Panc1 (cell line): Measurements from ENCODE around the gene TGM1. TPM values are rescaled to one million over a fixed set of nuclear protein-coding genes. Genes with fewer than 3 reads are reported as not detected.
A peak's percentile ranks its signal among the peaks of the same experiment; 100 is the strongest.

Experiments used
- ATAC-seq: fragments of 200-7000 bp; cut with Tn5 transposase; 2 replicates; pipeline ENCODE4 v1.9.1; 2020; ENCODE audit warnings: mild to moderate bottlenecking, moderate library complexity
- Bru-seq: library from RNA; stranded (reverse); fragments of 400-500 nt; gene quantifications from one replicate; lab custom pipeline; 2021; lab: Mats Ljungman, UMichigan
- BruChase-seq, 2 experiments: library from RNA; stranded (reverse); fragments of 400-500 nt; gene quantifications; one replicate each; lab custom pipeline; 2021; lab: Mats Ljungman, UMichigan
- BruUV-seq: library from RNA; stranded (reverse); fragments of 400-500 nt; replicated peaks from 2 replicates; lab custom pipeline; 2021; lab: Mats Ljungman, UMichigan
- CTCF ChIA-PET: fragments of 300-600 bp; sonication (Branson Sonifier 250); formaldehyde crosslinking; loops from one replicate; lab custom pipeline; 2022; ENCODE audit warnings: antibody characterized with exemption; lab: Charles Lee
- POLR2A ChIA-PET: fragments of 300-600 bp; sonication (Branson Sonifier 250); formaldehyde crosslinking; loops from one replicate; lab custom pipeline; 2022; ENCODE audit warnings: antibody characterized with exemption; lab: Charles Lee
- DNase-seq: peaks from one replicate; pipeline ENCODE4 v3.0.0-alpha.2; 2010; ENCODE audit warnings: low read depth, low spot score
- H3K27ac ChIP-seq: 2 replicates; pipeline ENCODE4 v1.5.1; 2011; ENCODE audit warnings: mild to moderate bottlenecking, low read length, inconsistent platforms
- H3K27me3 ChIP-seq: fragments of 200-500 bp; sonication (Bioruptor generic); 2 replicates; pipeline ENCODE4 v1.6.0; 2014; ENCODE audit warnings: low read length, inconsistent platforms; ENCODE audit not compliant: control insufficient read depth, insufficient read depth
- H3K36me3 ChIP-seq: fragments of 200-500 bp; sonication (Bioruptor generic); 2 replicates; pipeline ENCODE4 v1.5.1; 2014; ENCODE audit warnings: inconsistent platforms, mild to moderate bottlenecking, low read length, moderate library complexity; ENCODE audit not compliant: control insufficient read depth, insufficient read depth
- H3K4me1 ChIP-seq: 2 replicates; pipeline ENCODE4 v1.5.1; 2011; ENCODE audit warnings: inconsistent platforms, mild to moderate bottlenecking, low read length, moderate library complexity; ENCODE audit not compliant: control insufficient read depth, insufficient read depth
- H3K4me3 ChIP-seq, 2 experiments: 2 replicates each; pipeline ENCODE4 v1.5.1; 2011 to 2012; ENCODE audit warnings: low read depth in 2 of 2, low read length in 2 of 2, mild to moderate bottlenecking in 2 of 2, inconsistent platforms in 1 of 2, moderate library complexity in 1 of 2
- H3K9me3 ChIP-seq: fragments of 200-500 bp; sonication (Bioruptor generic); 2 replicates; pipeline ENCODE4 v1.5.1; 2014; ENCODE audit warnings: low read depth, mild to moderate bottlenecking, inconsistent platforms, low read length, moderate library complexity; ENCODE audit not compliant: control insufficient read depth, insufficient read depth
- POLR2AphosphoS5 ChIP-seq: IDR thresholded peaks from 2 replicates; pipeline ENCODE4 v1.6.1; 2012; ENCODE audit warnings: mild to moderate bottlenecking, low read depth, low read length, moderate library complexity
- SIN3A ChIP-seq: IDR thresholded peaks from 2 replicates; pipeline ENCODE4 v1.6.1; 2012; ENCODE audit warnings: low read depth, mild to moderate bottlenecking, low read length, moderate library complexity, borderline replicate concordance; ENCODE audit not compliant: insufficient read depth
- TCF7L2 ChIP-seq: IDR thresholded peaks from 2 replicates; pipeline ENCODE4 v1.6.1; 2011; ENCODE audit warnings: mild to moderate bottlenecking, low read depth, low read length, inconsistent platforms
- in situ Hi-C: cut with HindIII; loops from 2 replicates; pipeline ENCODE4 v1.10.0; 2016; ENCODE audit warnings: low sequenced_read_pairs, low pct_unique_long_range_greater_than_20kb
- intact Hi-C: fragments of 100-400 bp; cut with micrococcal nuclease; formaldehyde crosslinking; loops from one replicate; pipeline ENCODE4 v1.10.0; 2022; ENCODE audit not compliant: unreplicated experiment
- long read RNA-seq: library from polyadenylated mRNA; unstranded; transcript quantifications from one replicate; pipeline ENCODE4 v2.0.0, GENCODE V29; 2021; ENCODE audit not compliant: unreplicated experiment
- polyA plus RNA-seq: library from polyadenylated mRNA; unstranded; fragments of >200 nt; gene quantifications from one replicate; pipeline ENCODE4 v1.2.1, GENCODE V29; 2012; ENCODE audit warnings: missing spikeins; ENCODE audit not compliant: insufficient read length
- total RNA-seq: library from RNA; stranded (reverse); gene quantifications from one replicate; pipeline ENCODE4 v1.2.1, GENCODE V29; 2021; ENCODE audit not compliant: unreplicated experiment
- TF ChIP-seq, protein P1 (sequence below), 2 experiments: IDR thresholded peaks; 2 replicates each; pipeline ENCODE4 v1.6.1; 2011 to 2012; ENCODE audit warnings: low read depth in 2 of 2, control low read depth in 1 of 2, low read length in 1 of 2, mild to moderate bottlenecking in 1 of 2, moderate library complexity in 1 of 2; ENCODE audit not compliant: insufficient read depth in 1 of 2
- TF ChIP-seq, protein P2 (sequence below): fragments of 450-650 bp; IDR thresholded peaks from 2 replicates; pipeline ENCODE4 v1.5.1; 2017; ENCODE audit warnings: mild to moderate bottlenecking

Gene TGM1
- total RNA-seq: 2.3 TPM
- 1.5 TPM for polyA plus RNA-seq
- Bru-seq, nascent RNA: percentile 37 among the genes with signal in this experiment
- BruChase-seq, experiment 1, labeled RNA remaining after a 2-hour chase: percentile 36 among the genes with signal in this experiment
- percentile 30 among the genes with signal in this experiment for BruChase-seq, experiment 2, labeled RNA remaining after a 6-hour chase
- long read RNA-seq, partial matches to known transcripts: 2 of 3 reads
- long read RNA-seq, other reads (novel, unspliced or antisense): 0 of 3 reads

DNA sequence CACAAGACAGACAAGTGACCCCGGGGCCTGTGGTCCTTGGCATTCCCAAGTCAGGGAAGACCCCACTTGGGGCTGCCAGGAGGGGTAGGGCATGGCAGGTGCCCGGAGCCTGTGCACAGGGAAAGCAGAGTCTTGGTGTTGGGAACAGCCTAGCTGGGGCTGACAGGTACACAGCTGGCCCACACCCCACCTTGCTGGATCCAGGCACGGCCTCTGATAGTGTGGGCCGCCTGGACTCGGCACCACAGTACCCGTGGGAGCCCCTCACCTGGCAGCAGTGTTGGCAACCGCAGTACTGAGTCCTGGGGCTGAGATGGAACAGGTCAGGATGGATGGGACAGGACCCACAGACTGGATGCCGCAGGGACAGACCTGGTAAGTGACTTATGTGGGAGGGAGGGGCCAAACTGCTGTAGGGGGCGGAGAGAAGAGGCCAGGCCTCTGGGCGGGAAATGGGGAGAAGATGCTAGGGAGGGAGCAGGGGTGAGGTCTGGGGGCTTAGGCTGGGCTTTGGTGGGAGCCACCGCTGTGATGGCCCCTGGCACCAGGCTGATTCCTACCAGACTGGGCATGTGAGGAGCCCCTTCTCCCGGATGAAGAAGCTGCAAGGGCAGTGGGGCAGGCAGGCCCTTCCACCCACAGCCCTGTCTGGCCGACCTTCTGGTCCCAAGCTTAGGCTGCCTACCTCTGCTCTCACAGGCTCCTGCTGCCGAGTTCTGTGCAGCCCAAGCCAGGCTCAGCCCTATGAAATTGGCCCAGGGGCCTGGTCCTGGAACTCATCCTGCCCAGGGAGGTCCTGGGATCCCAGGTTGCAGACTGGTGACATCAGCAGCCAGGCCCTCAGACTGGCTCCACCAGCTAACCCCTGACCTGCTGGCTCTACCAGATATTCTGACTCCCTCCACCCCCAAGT, at the start of gene TGM1:
TGM1 (minus strand) TSS at position 357 of the 913 bp plus-strand sequence. CDS start 825 bp downstream, outside the sequence.
- no peaks in the 10 kb centered on the region for H3K9me3 ChIP-seq
- CTCF ChIA-PET: no interaction called here

DNA sequence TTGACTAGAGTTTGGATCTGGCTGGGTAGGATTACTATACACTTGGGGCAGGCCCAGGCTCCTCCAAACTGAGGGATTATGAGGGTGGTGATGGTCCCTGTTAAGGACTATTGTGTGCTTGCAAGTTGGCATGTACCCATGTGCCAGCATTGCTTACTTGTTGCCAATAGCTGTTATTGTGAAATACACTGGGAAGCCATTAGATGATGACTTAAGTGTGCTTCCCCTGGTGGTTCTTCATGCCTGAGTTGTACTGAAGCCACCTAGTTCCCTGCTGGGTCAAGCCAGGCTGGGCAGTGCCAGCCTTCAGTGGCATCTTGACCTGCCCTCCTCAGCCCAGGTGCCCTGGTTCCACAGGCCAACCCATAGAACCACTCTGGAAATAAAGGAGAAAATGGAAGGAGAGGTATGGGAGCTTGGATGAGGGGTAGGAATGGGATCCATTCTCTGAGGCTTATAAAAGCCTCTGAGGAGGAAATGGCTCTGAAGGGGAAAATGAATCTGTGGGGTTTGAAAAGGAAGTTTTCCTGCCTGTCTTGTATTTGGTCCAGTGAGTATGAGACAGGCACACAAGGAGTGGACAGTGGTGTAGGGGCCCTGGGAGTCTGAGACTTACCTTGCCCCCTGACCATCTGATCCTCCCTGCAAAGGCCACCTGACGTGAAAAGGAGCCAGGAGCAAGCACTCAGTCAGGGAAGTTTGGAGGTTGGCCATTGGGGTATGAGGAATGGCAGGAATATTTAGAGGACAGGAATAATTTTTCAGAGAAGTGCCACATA, 49.0 kb upstream of the TGM1 start:
- Histone ChIP-seq H3K4me1 (no peaks in the 10 kb centered on the region), H3K27me3 (no peaks in the 10 kb centered on the region), H3K4me3 (no peak overlapping the region), H3K27ac (no peak overlapping the region), H3K9me3 (no peaks in the 10 kb centered on the region), H3K36me3 (no peaks in the 10 kb centered on the region)
- ChIA-PET POLR2A (interaction anchor here (0.5 kb wide), 1 partner anchor 71 kb away, joined by 3 read pairs; no protein-coding TSS in a partner anchor), CTCF (no interaction called here)
- in situ Hi-C loops (no loop called here), intact Hi-C loops (no loop called here)
- ATAC-seq (no peak), DNase-seq (no peak)
- TF ChIP-seq SIN3A: no peak
- TF ChIP-seq POLR2AphosphoS5: no peak
- TF ChIP-seq, protein P1, sequence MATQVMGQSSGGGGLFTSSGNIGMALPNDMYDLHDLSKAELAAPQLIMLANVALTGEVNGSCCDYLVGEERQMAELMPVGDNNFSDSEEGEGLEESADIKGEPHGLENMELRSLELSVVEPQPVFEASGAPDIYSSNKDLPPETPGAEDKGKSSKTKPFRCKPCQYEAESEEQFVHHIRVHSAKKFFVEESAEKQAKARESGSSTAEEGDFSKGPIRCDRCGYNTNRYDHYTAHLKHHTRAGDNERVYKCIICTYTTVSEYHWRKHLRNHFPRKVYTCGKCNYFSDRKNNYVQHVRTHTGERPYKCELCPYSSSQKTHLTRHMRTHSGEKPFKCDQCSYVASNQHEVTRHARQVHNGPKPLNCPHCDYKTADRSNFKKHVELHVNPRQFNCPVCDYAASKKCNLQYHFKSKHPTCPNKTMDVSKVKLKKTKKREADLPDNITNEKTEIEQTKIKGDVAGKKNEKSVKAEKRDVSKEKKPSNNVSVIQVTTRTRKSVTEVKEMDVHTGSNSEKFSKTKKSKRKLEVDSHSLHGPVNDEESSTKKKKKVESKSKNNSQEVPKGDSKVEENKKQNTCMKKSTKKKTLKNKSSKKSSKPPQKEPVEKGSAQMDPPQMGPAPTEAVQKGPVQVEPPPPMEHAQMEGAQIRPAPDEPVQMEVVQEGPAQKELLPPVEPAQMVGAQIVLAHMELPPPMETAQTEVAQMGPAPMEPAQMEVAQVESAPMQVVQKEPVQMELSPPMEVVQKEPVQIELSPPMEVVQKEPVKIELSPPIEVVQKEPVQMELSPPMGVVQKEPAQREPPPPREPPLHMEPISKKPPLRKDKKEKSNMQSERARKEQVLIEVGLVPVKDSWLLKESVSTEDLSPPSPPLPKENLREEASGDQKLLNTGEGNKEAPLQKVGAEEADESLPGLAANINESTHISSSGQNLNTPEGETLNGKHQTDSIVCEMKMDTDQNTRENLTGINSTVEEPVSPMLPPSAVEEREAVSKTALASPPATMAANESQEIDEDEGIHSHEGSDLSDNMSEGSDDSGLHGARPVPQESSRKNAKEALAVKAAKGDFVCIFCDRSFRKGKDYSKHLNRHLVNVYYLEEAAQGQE (IDR thresholded peaks at IDR 0.05; ENCODE audit: insufficient read depth in 1 of 2, low read depth in 2 of 2, low read length in 1 of 2): no peak
- TF ChIP-seq, protein P2, sequence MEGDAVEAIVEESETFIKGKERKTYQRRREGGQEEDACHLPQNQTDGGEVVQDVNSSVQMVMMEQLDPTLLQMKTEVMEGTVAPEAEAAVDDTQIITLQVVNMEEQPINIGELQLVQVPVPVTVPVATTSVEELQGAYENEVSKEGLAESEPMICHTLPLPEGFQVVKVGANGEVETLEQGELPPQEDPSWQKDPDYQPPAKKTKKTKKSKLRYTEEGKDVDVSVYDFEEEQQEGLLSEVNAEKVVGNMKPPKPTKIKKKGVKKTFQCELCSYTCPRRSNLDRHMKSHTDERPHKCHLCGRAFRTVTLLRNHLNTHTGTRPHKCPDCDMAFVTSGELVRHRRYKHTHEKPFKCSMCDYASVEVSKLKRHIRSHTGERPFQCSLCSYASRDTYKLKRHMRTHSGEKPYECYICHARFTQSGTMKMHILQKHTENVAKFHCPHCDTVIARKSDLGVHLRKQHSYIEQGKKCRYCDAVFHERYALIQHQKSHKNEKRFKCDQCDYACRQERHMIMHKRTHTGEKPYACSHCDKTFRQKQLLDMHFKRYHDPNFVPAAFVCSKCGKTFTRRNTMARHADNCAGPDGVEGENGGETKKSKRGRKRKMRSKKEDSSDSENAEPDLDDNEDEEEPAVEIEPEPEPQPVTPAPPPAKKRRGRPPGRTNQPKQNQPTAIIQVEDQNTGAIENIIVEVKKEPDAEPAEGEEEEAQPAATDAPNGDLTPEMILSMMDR: no peak
- TF ChIP-seq TCF7L2: no peak
- no TSS peak for BruUV-seq

More for the DNA sequence above, at the start of gene TGM1:
- Histone ChIP-seq H3K36me3 (no peaks in the 10 kb centered on the region), H3K27ac (no peak within 1 kb of the TSS), H3K4me1 (no peaks in the 10 kb centered on the region), H3K27me3 (no peaks in the 10 kb centered on the region), H3K4me3 (no peak within 1 kb of the TSS)
- POLR2A ChIA-PET: no interaction called here
- intact Hi-C loops (no loop called here), in situ Hi-C loops (no loop called here)
- no peak for DNase-seq
- no peak for ATAC-seq
- TF ChIP-seq POLR2AphosphoS5 (no peak), SIN3A (no peak), TCF7L2 (no peak)
- TF ChIP-seq, protein P1 (IDR thresholded peaks at IDR 0.05; ENCODE audit: insufficient read depth in 1 of 2, low read depth in 2 of 2, low read length in 1 of 2): no peak
- TF ChIP-seq, protein P2: no peak
- no TSS peak for BruUV-seq
